B cell (primary cell): ENCODE results near the gene SNX24. TPM values are rescaled to one million over a fixed set of nuclear protein-coding genes. Genes with fewer than 3 reads are reported as not detected.

ENCODE experiments used
- ATAC-seq: fragments of 200-7000 bp; cut with Tn5 transposase; one replicate; pipeline ENCODE4 v1.10.0; 2021; ENCODE audit warnings: low read depth, mild to moderate bottlenecking, moderate number of reproducible peaks, moderate library complexity
- CTCF ChIA-PET: fragments of 350-600 bp; sonication (Branson Sonifier 250); formaldehyde crosslinking; loops from one replicate; lab custom pipeline; 2021; ENCODE audit warnings: antibody characterized with exemption, inconsistent platforms; lab: Charles Lee
- POLR2A ChIA-PET: fragments of 350-600 bp; sonication (Branson Sonifier 250); formaldehyde crosslinking; loops from one replicate; lab custom pipeline; 2021; ENCODE audit warnings: antibody characterized with exemption; lab: Charles Lee
- DNase-seq: peaks from one replicate; pipeline ENCODE4 v3.0.0; 2013
- H2AFZ ChIP-seq: 2 replicates; pipeline ENCODE4 v1.6.1; 2012; ENCODE audit warnings: mild to moderate bottlenecking, low read depth, low read length; ENCODE audit not compliant: insufficient read depth, poor library complexity, severe bottlenecking
- H3K27ac ChIP-seq, 2 donors: 1 replicate in 1 of 2; 2 replicates in 1 of 2; pipeline ENCODE4 v1.5.1; 2012 to 2013; ENCODE audit warnings: low read length in 2 of 2, mild to moderate bottlenecking in 2 of 2, moderate library complexity in 1 of 2
- H3K27me3 ChIP-seq, 4 experiments: fragments of 200-600 bp in 1 of 4; sonication (generic) in 1 of 4; replicated peaks in 1 of 4; 1 replicate in 2 of 4; 2 replicates in 2 of 4; pipeline versions ENCODE4 v1.6.1 to v1.7.0; 2013 to 2016; ENCODE audit warnings: low read length in 3 of 4, mild to moderate bottlenecking in 2 of 4, mixed read lengths in 1 of 4, moderate library complexity in 1 of 4; ENCODE audit not compliant: insufficient read depth in 4 of 4, control insufficient read depth in 3 of 4; ENCODE audit errors: control extremely low read depth in 1 of 4
- H3K36me3 ChIP-seq, 2 experiments: replicated peaks in 1 of 2; 1 replicate in 1 of 2; 2 replicates in 1 of 2; pipeline versions ENCODE4 v1.6.1 to v1.7.1; 2013; ENCODE audit warnings: low read length in 1 of 2; ENCODE audit not compliant: insufficient read depth in 2 of 2, control insufficient read depth in 1 of 2; ENCODE audit errors: control extremely low read depth in 1 of 2, extremely low read depth in 1 of 2
- H3K4me1 ChIP-seq, 2 donors: fragments of 200-600 bp in 1 of 2; sonication (generic) in 1 of 2; 1 replicate in 1 of 2; 2 replicates in 1 of 2; pipeline versions ENCODE4 v1.5.1 to v1.6.1; 2013 to 2017; ENCODE audit warnings: low read length in 2 of 2; ENCODE audit not compliant: control insufficient read depth in 2 of 2, insufficient read depth in 2 of 2
- H3K4me2 ChIP-seq: replicated peaks from 2 replicates; pipeline ENCODE3; 2012; ENCODE audit warnings: mild to moderate bottlenecking, low read depth, low read length; ENCODE audit not compliant: poor library complexity, severe bottlenecking
- H3K4me3 ChIP-seq, 5 experiments: fragments of 200-600 bp in 1 of 5; sonication (generic) in 1 of 5; 1 replicate in 3 of 5; 2 replicates in 2 of 5; pipeline versions ENCODE4 v1.5.1 to v1.7.0; 2011 to 2016; ENCODE audit warnings: low read length in 4 of 5, mild to moderate bottlenecking in 4 of 5, low read depth in 2 of 5, control low read depth in 1 of 5, moderate library complexity in 1 of 5; ENCODE audit not compliant: insufficient read depth in 1 of 5; ENCODE audit errors: control extremely low read depth in 1 of 5, extremely low read depth in 1 of 5
- H3K79me2 ChIP-seq: fragments of 200-600 bp; sonication (generic); one replicate; pipeline ENCODE4 v1.6.0; 2016; ENCODE audit warnings: low read length; ENCODE audit not compliant: control insufficient read depth, insufficient read depth
- H3K9ac ChIP-seq: fragments of 200-600 bp; sonication (generic); 2 replicates; pipeline ENCODE4 v1.6.1; 2017; ENCODE audit warnings: mild to moderate bottlenecking, low read length, moderate library complexity
- H3K9me3 ChIP-seq, 3 donors: one replicate each; pipeline versions ENCODE4 v1.6.1 to v1.7.1; 2013; ENCODE audit warnings: low read length in 2 of 3; ENCODE audit not compliant: control insufficient read depth in 2 of 3, insufficient read depth in 1 of 3; ENCODE audit errors: control extremely low read depth in 1 of 3
- H4K20me1 ChIP-seq: 2 replicates; pipeline ENCODE4 v1.6.0; 2012; ENCODE audit warnings: mild to moderate bottlenecking, low read length; ENCODE audit not compliant: insufficient read depth, control insufficient read depth, poor library complexity, severe bottlenecking
- H3K27ac Mint-ChIP-seq: one replicate; pipeline ENCODE4 v1.8.0; 2021; ENCODE audit warnings: mixed read lengths
- H3K27me3 Mint-ChIP-seq: one replicate; pipeline ENCODE4 v1.8.0; 2021; ENCODE audit warnings: mixed read lengths
- H3K4me1 Mint-ChIP-seq: one replicate; pipeline ENCODE4 v1.8.0; 2021; ENCODE audit warnings: mixed read lengths
- H3K4me3 Mint-ChIP-seq: one replicate; pipeline ENCODE4 v1.8.0; 2021; ENCODE audit warnings: mixed read lengths
- H3K9me3 Mint-ChIP-seq: one replicate; pipeline ENCODE4 v1.8.0; 2022; ENCODE audit warnings: mixed read lengths; ENCODE audit not compliant: insufficient read depth
- EZH2 ChIP-seq: IDR thresholded peaks from 2 replicates; pipeline ENCODE4 v1.6.1; 2012; ENCODE audit warnings: borderline replicate concordance, low read depth, mild to moderate bottlenecking, moderate library complexity, low read length; ENCODE audit not compliant: insufficient read depth, poor library complexity, severe bottlenecking
- WGBS: methylation state at CpG from one replicate; pipeline ENCODE4 v1.1.5; 2013; ENCODE audit warnings: missing lambda C conversion rate; ENCODE audit not compliant: insufficient coverage; 5-methylcytosine and 5-hydroxymethylcytosine counted together
- intact Hi-C: fragments of 100-400 bp; cut with micrococcal nuclease; formaldehyde crosslinking; loops from one replicate; pipeline ENCODE4 v1.10.0; 2022
- polyA plus RNA-seq: library from polyadenylated mRNA; depleted of rRNA; stranded (reverse); fragments of >200 nt; gene quantifications from 2 replicates; pipeline ENCODE4 v1.2.3, GENCODE V29; 2012
- total RNA-seq, 2 donors: library from RNA; stranded (reverse); fragments of 120-200 nt in 1 of 2; gene quantifications; 1 replicate in 1 of 2; 2 replicates in 1 of 2; pipeline versions ENCODE4 v1.2.3 to v1.2.4, GENCODE V29; 2013 to 2022
- TF ChIP-seq, protein P1 (sequence below): fragments of 200-600 bp; IDR thresholded peaks from one replicate; pipeline ENCODE4 v1.8.0; 2022; ENCODE audit warnings: antibody characterized with exemption, mild to moderate bottlenecking

Gene SNX24
- total and polyA plus RNA-seq, 2 donors (not counting 1 experiment from before 2014, with no cell fraction given), result 1.1 to 9.3 TPM

DNA sequence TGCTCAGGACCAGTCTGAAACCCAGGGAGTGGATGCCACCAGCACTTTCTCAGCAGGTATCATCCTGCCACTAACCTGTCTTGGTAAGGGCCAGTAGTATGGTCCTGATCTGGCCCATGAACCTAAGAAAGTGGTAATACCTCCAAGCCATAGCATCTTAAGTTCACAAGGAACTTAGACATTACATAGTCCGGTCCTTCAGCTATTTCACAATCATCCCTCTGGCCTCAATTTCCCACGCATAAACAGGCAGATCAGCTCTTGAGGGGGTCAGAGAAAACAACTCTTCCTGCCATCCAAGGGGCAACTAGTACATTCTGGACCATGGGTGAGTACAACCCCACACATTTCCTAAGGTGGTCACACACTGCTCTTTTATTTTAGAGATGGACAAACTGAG, 102.9 kb downstream of the SNX24 start:
- no CpG with 5 or more reads among the region's 2 CpGs for WGBS
- Mint-ChIP-seq H3K9me3 (no peaks in the 10 kb centered on the region), H3K27me3 (no peaks in the 10 kb centered on the region), H3K27ac (no peak overlapping the region), H3K4me1 (peaks cover 16% of the 10 kb centered on the region), H3K4me3 (no peak overlapping the region)
- H3K4me3 ChIP-seq, result no peak overlapping the region
- no peaks in the 10 kb centered on the region for H4K20me1 ChIP-seq
- no peak overlapping the region for H3K4me2 ChIP-seq
- TF ChIP-seq, protein P1, sequence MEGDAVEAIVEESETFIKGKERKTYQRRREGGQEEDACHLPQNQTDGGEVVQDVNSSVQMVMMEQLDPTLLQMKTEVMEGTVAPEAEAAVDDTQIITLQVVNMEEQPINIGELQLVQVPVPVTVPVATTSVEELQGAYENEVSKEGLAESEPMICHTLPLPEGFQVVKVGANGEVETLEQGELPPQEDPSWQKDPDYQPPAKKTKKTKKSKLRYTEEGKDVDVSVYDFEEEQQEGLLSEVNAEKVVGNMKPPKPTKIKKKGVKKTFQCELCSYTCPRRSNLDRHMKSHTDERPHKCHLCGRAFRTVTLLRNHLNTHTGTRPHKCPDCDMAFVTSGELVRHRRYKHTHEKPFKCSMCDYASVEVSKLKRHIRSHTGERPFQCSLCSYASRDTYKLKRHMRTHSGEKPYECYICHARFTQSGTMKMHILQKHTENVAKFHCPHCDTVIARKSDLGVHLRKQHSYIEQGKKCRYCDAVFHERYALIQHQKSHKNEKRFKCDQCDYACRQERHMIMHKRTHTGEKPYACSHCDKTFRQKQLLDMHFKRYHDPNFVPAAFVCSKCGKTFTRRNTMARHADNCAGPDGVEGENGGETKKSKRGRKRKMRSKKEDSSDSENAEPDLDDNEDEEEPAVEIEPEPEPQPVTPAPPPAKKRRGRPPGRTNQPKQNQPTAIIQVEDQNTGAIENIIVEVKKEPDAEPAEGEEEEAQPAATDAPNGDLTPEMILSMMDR, result no peak
- TF ChIP-seq EZH2, result no peak
- ATAC-seq (no peak), DNase-seq (no peak)
- no peaks in the 10 kb centered on the region for H3K36me3 ChIP-seq
- H3K9me3 ChIP-seq, result peaks cover 0 to 3% (median 0%) of the 10 kb centered on the region in 3 donors
- no peak overlapping the region for H2AFZ ChIP-seq
- intact Hi-C loops, result no loop called here
- H3K9ac ChIP-seq, result no peak overlapping the region
- H3K79me2 ChIP-seq, result no peaks in the 10 kb centered on the region
- no peaks in the 10 kb centered on the region for H3K27me3 ChIP-seq
- H3K27ac ChIP-seq, result no peak overlapping the region
- CTCF ChIA-PET, result no interaction called here
- POLR2A ChIA-PET, result no interaction called here
- peaks cover 3 to 6% of the 10 kb centered on the region in 2 donors for H3K4me1 ChIP-seq

GRCh38 chr5:122951658-122952057, 106.2 kb downstream of the SNX24 start:
- H3K27ac Mint-ChIP-seq, result no peak overlapping the region
- H2AFZ ChIP-seq, result no peak overlapping the region
- no peak for ATAC-seq
- H3K27me3 ChIP-seq, result no peaks in the 10 kb centered on the region
- CTCF ChIA-PET, result interaction anchor here (0.6 kb wide), 1 partner anchor 10 kb away, joined by 3 read pairs; no protein-coding TSS in a partner anchor
- no peaks in the 10 kb centered on the region for H3K9me3 Mint-ChIP-seq
- H3K9me3 ChIP-seq, result peaks cover 0 to 3% (median 0%) of the 10 kb centered on the region in 3 donors
- H3K79me2 ChIP-seq, result no peaks in the 10 kb centered on the region
- H3K9ac ChIP-seq, result no peak overlapping the region
- no peak overlapping the region for H3K27ac ChIP-seq
- H3K4me3 ChIP-seq, result no peak overlapping the region
- 89% methylated on average over 5 of the region's 8 CpGs for WGBS
- no peaks in the 10 kb centered on the region for H4K20me1 ChIP-seq
- POLR2A ChIA-PET, result no interaction called here
- H3K4me2 ChIP-seq, result no peak overlapping the region
- no peaks in the 10 kb centered on the region for H3K27me3 Mint-ChIP-seq
- no peak for DNase-seq
- H3K4me1 Mint-ChIP-seq, result peaks cover 10% of the 10 kb centered on the region
- no peak overlapping the region for H3K4me3 Mint-ChIP-seq
- no peaks in the 10 kb centered on the region for H3K36me3 ChIP-seq
- no peak for TF ChIP-seq EZH2
- TF ChIP-seq, protein P1, result no peak
- peaks cover 3 to 6% of the 10 kb centered on the region in 2 donors for H3K4me1 ChIP-seq
- intact Hi-C loops, result no loop called here
